DOHH2 (cell line): ENCODE results near the gene NME1.

Experiments used
- EZH2phosphoT487 ChIP-seq: fragments of 200-600 bp; sonication (generic); IDR thresholded peaks from 2 replicates; pipeline ENCODE4 v1.6.1; 2017; ENCODE audit warnings: borderline replicate concordance, mild to moderate bottlenecking, antibody characterized with exemption, low read length, moderate library complexity, mixed read lengths
- TF ChIP-seq, protein P1 (sequence below): fragments of 200-600 bp; sonication (generic); IDR thresholded peaks from one replicate; pipeline ENCODE4 v1.5.1; 2014; ENCODE audit warnings: antibody characterized with exemption, mild to moderate bottlenecking, low read depth, low read length; ENCODE audit not compliant: poor library complexity, severe bottlenecking

DNA sequence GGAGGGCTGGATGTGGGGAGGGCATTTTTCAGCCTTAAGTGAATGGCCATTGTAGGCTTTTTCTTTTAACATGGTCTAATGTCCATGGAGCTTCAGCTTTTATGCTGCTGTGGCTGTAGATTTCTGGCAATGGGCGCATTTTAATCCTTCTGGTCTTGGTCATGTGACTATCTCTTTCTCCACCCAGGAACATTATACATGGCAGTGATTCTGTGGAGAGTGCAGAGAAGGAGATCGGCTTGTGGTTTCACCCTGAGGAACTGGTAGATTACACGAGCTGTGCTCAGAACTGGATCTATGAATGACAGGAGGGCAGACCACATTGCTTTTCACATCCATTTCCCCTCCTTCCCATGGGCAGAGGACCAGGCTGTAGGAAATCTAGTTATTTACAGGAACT, 8.2 kb downstream of the NME1 start:
- TF ChIP-seq EZH2phosphoT487, result no peak
- TF ChIP-seq, protein P1, sequence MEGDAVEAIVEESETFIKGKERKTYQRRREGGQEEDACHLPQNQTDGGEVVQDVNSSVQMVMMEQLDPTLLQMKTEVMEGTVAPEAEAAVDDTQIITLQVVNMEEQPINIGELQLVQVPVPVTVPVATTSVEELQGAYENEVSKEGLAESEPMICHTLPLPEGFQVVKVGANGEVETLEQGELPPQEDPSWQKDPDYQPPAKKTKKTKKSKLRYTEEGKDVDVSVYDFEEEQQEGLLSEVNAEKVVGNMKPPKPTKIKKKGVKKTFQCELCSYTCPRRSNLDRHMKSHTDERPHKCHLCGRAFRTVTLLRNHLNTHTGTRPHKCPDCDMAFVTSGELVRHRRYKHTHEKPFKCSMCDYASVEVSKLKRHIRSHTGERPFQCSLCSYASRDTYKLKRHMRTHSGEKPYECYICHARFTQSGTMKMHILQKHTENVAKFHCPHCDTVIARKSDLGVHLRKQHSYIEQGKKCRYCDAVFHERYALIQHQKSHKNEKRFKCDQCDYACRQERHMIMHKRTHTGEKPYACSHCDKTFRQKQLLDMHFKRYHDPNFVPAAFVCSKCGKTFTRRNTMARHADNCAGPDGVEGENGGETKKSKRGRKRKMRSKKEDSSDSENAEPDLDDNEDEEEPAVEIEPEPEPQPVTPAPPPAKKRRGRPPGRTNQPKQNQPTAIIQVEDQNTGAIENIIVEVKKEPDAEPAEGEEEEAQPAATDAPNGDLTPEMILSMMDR, result no peak
